SK-N-SH (cell line): ENCODE measurements around the gene SFXN5. TPM values are rescaled to one million over a fixed set of nuclear protein-coding genes. Genes with fewer than 3 reads are reported as not detected.

Experiments used
- CTCF ChIA-PET: fragments of 300-600, 350-600 bp; formaldehyde crosslinking; extraction: SDS; loops from one replicate; lab custom pipeline; 2021; lab: Yijun Ruan, JAX
- POLR2A ChIA-PET: fragments of 350-600 bp; sonication (Branson Sonifier 250); formaldehyde crosslinking; extraction: SDS; loops from one replicate; lab custom pipeline; 2020; ENCODE audit warnings: antibody characterized with exemption, inconsistent platforms; lab: Yijun Ruan, JAX
- DNase-seq: peaks from one replicate; pipeline ENCODE4 v3.0.0; 2012
- H2AFZ ChIP-seq: fragments of 200-600 bp; sonication (generic); 2 replicates; pipeline ENCODE4 v1.8.1; 2016; ENCODE audit warnings: antibody characterized with exemption, mild to moderate bottlenecking, low read depth
- H3F3A ChIP-seq: fragments of 200-600 bp; sonication (generic); replicated peaks from 2 replicates; pipeline ENCODE3; 2016; ENCODE audit warnings: antibody characterized with exemption, mild to moderate bottlenecking; ENCODE audit not compliant: insufficient read depth
- H3K27ac ChIP-seq, 2 experiments: fragments of 200-500 bp in 1 of 2; fragments of 200-600 bp in 1 of 2; sonication (Bioruptor generic) in 1 of 2; sonication (generic), shearing (Covaris generic) in 1 of 2; 2 replicates each; pipeline versions ENCODE4 v1.5.1 to v1.6.1; 2014 to 2016; ENCODE audit warnings: low read depth in 2 of 2, inconsistent platforms in 1 of 2, low read length in 1 of 2, mild to moderate bottlenecking in 1 of 2, mixed read lengths in 1 of 2
- H3K27me3 ChIP-seq: fragments of 200-600 bp; sonication (generic), shearing (Covaris generic); 2 replicates; pipeline ENCODE4 v1.6.1; 2016; ENCODE audit warnings: mixed run types; ENCODE audit not compliant: insufficient read depth
- H3K36me3 ChIP-seq, 2 experiments: fragments of 200-500 bp in 1 of 2; fragments of 200-600 bp in 1 of 2; sonication (Bioruptor generic) in 1 of 2; sonication (generic) in 1 of 2; replicated peaks in 1 of 2; 2 replicates each; pipeline versions ENCODE3 to v1.5.1; 2014 to 2016; ENCODE audit warnings: low read length in 1 of 2, mild to moderate bottlenecking in 1 of 2; ENCODE audit not compliant: insufficient read depth in 2 of 2, control insufficient read depth in 1 of 2
- H3K4me1 ChIP-seq, 2 experiments: fragments of 200-500 bp in 1 of 2; fragments of 200-600 bp in 1 of 2; sonication (Bioruptor generic) in 1 of 2; sonication (generic), shearing (Covaris generic) in 1 of 2; 2 replicates each; pipeline versions ENCODE4 v1.5.1 to v1.6.1; 2014 to 2016; ENCODE audit warnings: low read depth in 1 of 2, low read length in 1 of 2, mixed run types in 1 of 2; ENCODE audit not compliant: insufficient read depth in 2 of 2, control insufficient read depth in 1 of 2
- H3K4me2 ChIP-seq: fragments of 200-600 bp; sonication (generic), shearing (Covaris generic); 2 replicates; pipeline ENCODE4 v1.6.1; 2017; ENCODE audit warnings: mixed run types
- H3K4me3 ChIP-seq, 2 experiments: fragments of 200-500 bp in 1 of 2; fragments of 200-600 bp in 1 of 2; sonication (Bioruptor generic) in 1 of 2; sonication (generic), shearing (Covaris generic) in 1 of 2; 2 replicates each; pipeline versions ENCODE4 v1.5.1 to v1.8.1; 2014 to 2016; ENCODE audit warnings: low read depth in 2 of 2, inconsistent platforms in 1 of 2, low read length in 1 of 2, mild to moderate bottlenecking in 1 of 2, mixed read lengths in 1 of 2, moderate library complexity in 1 of 2
- H3K79me2 ChIP-seq: fragments of 200-600 bp; sonication (generic); 2 replicates; pipeline ENCODE4 v1.8.1; 2017; ENCODE audit warnings: mild to moderate bottlenecking; ENCODE audit not compliant: insufficient read depth
- H3K9ac ChIP-seq: fragments of 200-600 bp; sonication (generic); 2 replicates; pipeline ENCODE4 v1.6.1; 2017; ENCODE audit warnings: mixed run types
- H3K9me2 ChIP-seq: fragments of 200-600 bp; sonication (generic); 2 replicates; pipeline ENCODE4 v1.6.1; 2017; ENCODE audit warnings: mixed run types
- H3K9me3 ChIP-seq: fragments of 200-600 bp; sonication (generic); 2 replicates; pipeline ENCODE4 v1.6.1; 2017; ENCODE audit warnings: mixed run types, mild to moderate bottlenecking, moderate library complexity
- H4K20me1 ChIP-seq: fragments of 200-600 bp; sonication (generic); 2 replicates; pipeline ENCODE4 v1.6.1; 2017; ENCODE audit warnings: mild to moderate bottlenecking, mixed run types; ENCODE audit not compliant: insufficient read depth
- CHD2 ChIP-seq: fragments of 150-350 bp; IDR thresholded peaks from 2 replicates; pipeline ENCODE4 v1.6.1; 2018; ENCODE audit warnings: low read length; ENCODE audit not compliant: partially characterized antibody
- CTCF ChIP-seq: fragments of 200-600 bp; sonication (generic); IDR thresholded peaks from 2 replicates; pipeline ENCODE4 v1.6.1; 2017; ENCODE audit warnings: antibody characterized with exemption, mild to moderate bottlenecking, moderate library complexity
- ELF1 ChIP-seq: IDR thresholded peaks from 2 replicates; pipeline ENCODE4 v1.4.0; 2012
- EP300 ChIP-seq, 2 experiments: IDR thresholded peaks; 2 replicates each; pipeline versions ENCODE4 v1.4.0 to v1.6.1; 2012; ENCODE audit warnings: borderline replicate concordance in 1 of 2, low read depth in 1 of 2, low read length in 1 of 2
- FOXM1 ChIP-seq: IDR thresholded peaks from 2 replicates; pipeline ENCODE4 v1.4.0; 2012; ENCODE audit warnings: low read depth, mild to moderate bottlenecking
- GATA2 ChIP-seq: sonication (generic); formaldehyde crosslinking; IDR thresholded peaks from 2 replicates; pipeline ENCODE4 v1.5.0; 2020; ENCODE audit warnings: mild to moderate bottlenecking, missing genetic modification reagents
- IRF3 ChIP-seq: fragments of 150-350 bp; IDR thresholded peaks from 2 replicates; pipeline ENCODE4 v1.6.1; 2016; ENCODE audit warnings: mild to moderate bottlenecking, low read depth, low read length
- NFIC ChIP-seq: IDR thresholded peaks from 2 replicates; pipeline ENCODE4 v1.4.0; 2012; ENCODE audit warnings: borderline replicate concordance
- POLR2AphosphoS5 ChIP-seq: IDR thresholded peaks from 2 replicates; pipeline ENCODE4 v1.6.1; 2012; ENCODE audit warnings: low read depth, low read length
- REST ChIP-seq: IDR thresholded peaks from 2 replicates; pipeline ENCODE4 v1.6.1; 2012; ENCODE audit warnings: mild to moderate bottlenecking, low read depth, low read length, moderate library complexity
- RFX5 ChIP-seq: IDR thresholded peaks from 2 replicates; pipeline ENCODE4 v1.6.1; 2012; ENCODE audit warnings: mild to moderate bottlenecking, improper control_type of control experiment, low read length
- SIN3A ChIP-seq: IDR thresholded peaks from 2 replicates; pipeline ENCODE4 v1.6.1; 2012; ENCODE audit warnings: low read depth, mild to moderate bottlenecking, low read length, moderate library complexity, borderline replicate concordance
- TAF1 ChIP-seq: IDR thresholded peaks from 2 replicates; pipeline ENCODE4 v1.6.1; 2012; ENCODE audit warnings: low read depth, mild to moderate bottlenecking, low read length, moderate library complexity, borderline replicate concordance
- TCF12 ChIP-seq: IDR thresholded peaks from 2 replicates; pipeline ENCODE4 v1.4.0; 2012
- WGBS: methylation state at CpG from one replicate; pipeline ENCODE4 v1.1.6; 2017; ENCODE audit warnings: low lambda C conversion rate; 5-methylcytosine and 5-hydroxymethylcytosine counted together
- polyA plus RNA-seq, 3 experiments: library from polyadenylated mRNA; depleted of rRNA; stranded (reverse); fragments of >200 nt; gene quantifications; 2 replicates each; pipeline ENCODE4 v1.2.3, GENCODE V29; 2012
- TF ChIP-seq, protein P1 (sequence below): IDR thresholded peaks from 2 replicates; pipeline ENCODE4 v1.4.0; 2012; ENCODE audit warnings: low read depth, borderline replicate concordance
- TF ChIP-seq, protein P2 (sequence below): IDR thresholded peaks from 2 replicates; pipeline ENCODE4; 2012

Gene SFXN5
- polyA plus RNA-seq, 1 of the 3 experiments (the other 2 are of a cell fraction), result 9.9 TPM

- TF ChIP-seq EP300 (IDR thresholded peaks at IDR 0.05; ENCODE audit: borderline replicate concordance in 1 of 2, low read depth in 1 of 2, low read length in 1 of 2), result no peak
- TF ChIP-seq CHD2, result no peak
- no peak for TF ChIP-seq POLR2AphosphoS5
- no peak for TF ChIP-seq TAF1
- TF ChIP-seq FOXM1, result no peak
- no peak for TF ChIP-seq SIN3A
- TF ChIP-seq, protein P1, sequence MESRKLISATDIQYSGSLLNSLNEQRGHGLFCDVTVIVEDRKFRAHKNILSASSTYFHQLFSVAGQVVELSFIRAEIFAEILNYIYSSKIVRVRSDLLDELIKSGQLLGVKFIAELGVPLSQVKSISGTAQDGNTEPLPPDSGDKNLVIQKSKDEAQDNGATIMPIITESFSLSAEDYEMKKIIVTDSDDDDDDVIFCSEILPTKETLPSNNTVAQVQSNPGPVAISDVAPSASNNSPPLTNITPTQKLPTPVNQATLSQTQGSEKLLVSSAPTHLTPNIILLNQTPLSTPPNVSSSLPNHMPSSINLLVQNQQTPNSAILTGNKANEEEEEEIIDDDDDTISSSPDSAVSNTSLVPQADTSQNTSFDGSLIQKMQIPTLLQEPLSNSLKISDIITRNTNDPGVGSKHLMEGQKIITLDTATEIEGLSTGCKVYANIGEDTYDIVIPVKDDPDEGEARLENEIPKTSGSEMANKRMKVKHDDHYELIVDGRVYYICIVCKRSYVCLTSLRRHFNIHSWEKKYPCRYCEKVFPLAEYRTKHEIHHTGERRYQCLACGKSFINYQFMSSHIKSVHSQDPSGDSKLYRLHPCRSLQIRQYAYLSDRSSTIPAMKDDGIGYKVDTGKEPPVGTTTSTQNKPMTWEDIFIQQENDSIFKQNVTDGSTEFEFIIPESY, result no peak
These were observed 35.3 kb upstream of the SFXN5 start (continued) for GRCh38 chr2:73106791-73107190.

DNA sequence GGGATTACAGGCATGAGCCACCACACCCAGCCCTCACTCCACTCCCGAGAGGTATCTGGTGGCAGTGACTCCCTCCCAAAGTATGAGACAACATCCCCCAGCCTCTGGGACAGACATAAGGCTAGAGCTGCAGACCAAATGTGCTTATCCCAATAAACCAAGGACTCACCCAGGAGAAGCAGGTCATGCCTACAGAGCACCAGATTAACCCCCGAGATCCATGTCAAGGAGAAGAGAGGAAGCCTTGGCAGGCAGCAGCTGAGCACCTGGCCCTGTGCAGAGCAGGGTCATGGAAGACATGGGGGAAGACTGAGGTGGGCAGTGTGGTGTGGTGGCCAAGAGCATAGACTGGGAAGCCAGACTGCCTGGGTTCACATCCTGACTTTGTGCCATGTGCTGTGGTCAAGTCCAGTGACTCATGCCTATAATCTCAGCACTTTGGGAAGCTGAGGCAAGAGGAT, 34.0 kb upstream of the SFXN5 start:
- Histone ChIP-seq H3K27ac (no peak overlapping the region), H3F3A (peaks cover 9% of the 10 kb centered on the region), H3K4me3 (no peak overlapping the region), H3K79me2 (peaks cover 96% of the 10 kb centered on the region), H3K4me2 (no peak overlapping the region), H3K4me1 (peaks cover 23 to 54% of the 10 kb centered on the region in 2 experiments), H4K20me1 (peaks cover 99% of the 10 kb centered on the region), H3K9me3 (no peaks in the 10 kb centered on the region), H3K27me3 (no peaks in the 10 kb centered on the region), H3K36me3 (peaks cover 0 to 3% of the 10 kb centered on the region in 2 experiments), H2AFZ (no peak overlapping the region), H3K9me2 (no peaks in the 10 kb centered on the region), H3K9ac (no peak overlapping the region)
- TF ChIP-seq CTCF (no peak), NFIC (no peak), POLR2AphosphoS5 (no peak), RFX5 (no peak), CHD2 (no peak), REST (no peak), GATA2 (CRISPR knock-in tag) (no peak), ELF1 (no peak), IRF3 (no peak), TCF12 (no peak)
- TF ChIP-seq, protein P2, sequence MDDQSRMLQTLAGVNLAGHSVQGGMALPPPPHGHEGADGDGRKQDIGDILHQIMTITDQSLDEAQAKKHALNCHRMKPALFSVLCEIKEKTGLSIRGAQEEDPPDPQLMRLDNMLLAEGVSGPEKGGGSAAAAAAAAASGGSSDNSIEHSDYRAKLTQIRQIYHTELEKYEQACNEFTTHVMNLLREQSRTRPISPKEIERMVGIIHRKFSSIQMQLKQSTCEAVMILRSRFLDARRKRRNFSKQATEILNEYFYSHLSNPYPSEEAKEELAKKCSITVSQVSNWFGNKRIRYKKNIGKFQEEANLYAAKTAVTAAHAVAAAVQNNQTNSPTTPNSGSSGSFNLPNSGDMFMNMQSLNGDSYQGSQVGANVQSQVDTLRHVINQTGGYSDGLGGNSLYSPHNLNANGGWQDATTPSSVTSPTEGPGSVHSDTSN, result no peak
- no peak for DNase-seq
- 95% methylated on average over 2 of the region's 2 CpGs for WGBS
- POLR2A ChIA-PET, result no interaction called here
- CTCF ChIA-PET, result interaction anchor here (1.4 to 10.6 kb wide), 2 partner anchors 19 to 72 kb away, joined by 4 to 88 read pairs; no protein-coding TSS in a partner anchor
